Activated CD4-positive, alpha-beta T cell treated with anti-CD3 and anti-CD28 coated beads, Interleukin-2, Interleukin-6, amounts not matched to agents 100 ng/mL and 50 ng/mL, durations not matched to agents 16 hours and 8 hours (primary cell): Measurements from ENCODE around the gene ZNF726.
"Not testable (repeated sequence)": the region's sequence is repeated elsewhere in the genome, so short reads cannot be mapped to it uniquely, and the experiment has no call there.

Source experiments
- DNase-seq: peaks from one replicate; pipeline ENCODE4 v3.0.0-alpha.2; 2020

The ZNF726 gene

DNA sequence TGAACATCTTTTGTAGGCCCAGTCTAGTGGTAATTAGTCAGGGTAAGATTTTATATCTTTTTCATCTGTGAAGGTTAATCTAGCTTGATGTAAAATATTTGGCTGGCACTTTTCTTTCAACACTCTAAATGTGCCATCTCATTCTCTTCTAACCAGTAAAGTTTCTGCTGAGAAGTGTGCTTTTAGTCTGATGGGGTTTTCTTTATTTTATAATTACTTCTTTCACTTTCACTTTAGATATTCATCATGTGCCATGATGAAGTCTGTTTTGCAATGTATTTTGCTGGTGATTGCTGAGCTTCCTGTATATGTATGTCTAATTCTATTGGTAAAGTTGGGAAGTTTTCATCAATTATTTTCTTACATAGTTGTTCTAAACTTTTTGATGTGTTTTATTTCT is 31.9 kb downstream of the ZNF726 start:
- DNase-seq, result no peak

DNA sequence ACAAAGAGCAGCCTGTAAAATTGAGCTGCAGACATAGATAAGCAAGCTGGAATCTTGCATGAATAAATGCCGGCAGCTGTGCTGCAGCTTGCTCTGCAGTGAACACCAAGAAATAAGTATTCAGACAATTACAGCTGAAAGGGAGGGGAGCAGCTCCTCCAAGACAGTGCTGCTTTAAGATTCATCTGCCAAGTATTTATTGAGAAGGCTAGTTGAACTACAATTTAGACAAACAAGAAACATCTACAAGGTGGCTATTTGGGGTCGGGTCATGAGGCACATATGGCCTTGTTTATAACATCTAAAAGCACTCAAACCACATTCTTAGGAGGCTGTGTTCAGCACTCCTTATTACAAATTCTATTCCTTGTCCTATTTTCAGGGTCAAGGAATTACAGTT is 34.9 kb downstream of the ZNF726 start:
- DNase-seq, result no peak

- no peak for DNase-seq
These were observed 41.4 kb downstream of the ZNF726 start for GRCh38 chr19:23956051-23956450.

GRCh38 chr19:23957660-23958281 is 43.1 kb downstream of the ZNF726 start:
- DNase-seq, result no peak

- not testable (repeated sequence) for DNase-seq
These were observed 48.7 kb downstream of the ZNF726 start for GRCh38 chr19:23963396-23963795.

DNA sequence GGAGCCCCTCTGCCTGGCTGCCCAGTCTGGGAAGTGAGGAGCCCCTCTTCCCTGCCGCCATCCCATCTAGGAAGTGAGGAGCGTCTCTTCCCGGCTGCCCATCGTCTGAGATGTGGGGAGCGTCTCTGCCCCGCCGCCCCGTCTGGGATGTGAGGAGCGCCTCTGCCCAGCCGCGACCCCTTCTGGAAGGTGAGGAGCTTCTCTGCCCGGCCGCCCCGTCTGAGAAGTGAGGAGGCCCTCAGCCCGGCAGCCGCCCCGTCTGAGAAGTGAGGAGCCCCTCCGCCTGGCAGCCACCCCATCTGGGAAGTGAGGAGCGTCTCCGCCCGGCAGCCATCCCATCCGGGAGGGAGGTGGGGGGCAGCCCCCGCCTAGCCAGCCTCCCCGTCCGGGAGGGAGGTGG is 49.2 kb downstream of the ZNF726 start:
- DNase-seq, result not testable (repeated sequence)

- not testable (repeated sequence) for DNase-seq
These were observed 49.6 kb downstream of the ZNF726 start for GRCh38 chr19:23964334-23964733.

DNA sequence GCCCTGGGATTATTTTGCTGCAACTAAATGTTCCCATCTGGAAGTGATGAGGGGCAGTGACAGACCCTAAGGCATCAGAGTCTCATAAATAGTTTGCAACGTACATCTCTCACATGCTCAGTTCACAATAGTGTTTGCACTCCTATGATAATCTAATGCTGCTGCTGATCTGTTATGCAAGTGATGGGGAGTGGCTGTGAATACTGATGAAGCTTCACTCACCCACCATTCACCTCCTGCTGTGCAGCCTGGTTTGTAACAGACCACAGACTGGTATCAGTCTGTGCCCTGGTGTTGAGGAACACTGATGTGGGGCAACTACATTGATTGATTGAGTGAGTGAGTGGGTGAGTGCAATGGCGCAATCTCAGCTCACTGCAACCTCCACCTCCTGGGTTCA is 54.9 kb downstream of the ZNF726 start:
- DNase-seq, result no peak

- no peak for DNase-seq
These were observed 56.9 kb downstream of the ZNF726 start for GRCh38 chr19:23971598-23971997.

- DNase-seq, result no peak
These were observed 57.5 kb downstream of the ZNF726 start for GRCh38 chr19:23972161-23972560.

- no peak for DNase-seq
These were observed 60.3 kb downstream of the ZNF726 start for GRCh38 chr19:23974941-23975340.

DNA sequence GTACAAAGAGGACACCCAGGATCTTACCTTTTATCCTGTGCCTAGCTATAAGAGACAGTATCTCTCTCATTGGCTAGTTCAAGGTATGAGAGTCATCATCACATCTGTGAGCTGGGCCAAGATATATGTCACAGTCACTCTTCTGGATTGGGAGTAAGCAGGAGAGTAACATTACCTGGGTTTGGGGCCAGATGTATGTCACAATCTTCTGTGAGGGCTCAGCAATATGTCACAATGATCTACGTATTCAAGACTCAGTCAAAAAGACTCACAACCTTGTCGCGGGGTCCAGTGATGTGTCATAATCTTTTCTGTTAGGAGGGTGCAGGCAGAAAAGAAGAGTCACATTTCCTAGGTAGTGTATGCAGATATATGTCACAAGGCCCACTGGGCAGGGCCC is 61.9 kb downstream of the ZNF726 start:
- not testable (repeated sequence) for DNase-seq

DNA sequence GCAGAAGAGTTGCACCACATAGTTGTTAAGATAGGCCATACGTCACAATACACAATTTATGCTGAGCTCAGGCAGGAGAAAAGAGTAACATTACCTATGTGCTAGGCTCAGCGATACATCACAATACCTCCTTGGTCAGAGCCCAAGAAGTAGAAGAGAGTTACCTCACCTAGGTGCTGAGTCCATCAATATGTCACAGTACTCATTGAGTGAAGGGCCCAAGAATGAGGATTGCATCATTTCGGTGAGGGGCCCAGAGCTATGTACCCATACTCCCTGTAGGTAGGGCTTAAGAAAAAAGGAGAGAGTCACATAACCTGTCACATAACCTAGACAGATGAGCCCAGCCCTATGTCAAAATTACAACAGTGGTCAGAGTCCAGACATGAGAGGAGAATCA is 62.6 kb downstream of the ZNF726 start:
- DNase-seq, result not testable (repeated sequence)

DNA sequence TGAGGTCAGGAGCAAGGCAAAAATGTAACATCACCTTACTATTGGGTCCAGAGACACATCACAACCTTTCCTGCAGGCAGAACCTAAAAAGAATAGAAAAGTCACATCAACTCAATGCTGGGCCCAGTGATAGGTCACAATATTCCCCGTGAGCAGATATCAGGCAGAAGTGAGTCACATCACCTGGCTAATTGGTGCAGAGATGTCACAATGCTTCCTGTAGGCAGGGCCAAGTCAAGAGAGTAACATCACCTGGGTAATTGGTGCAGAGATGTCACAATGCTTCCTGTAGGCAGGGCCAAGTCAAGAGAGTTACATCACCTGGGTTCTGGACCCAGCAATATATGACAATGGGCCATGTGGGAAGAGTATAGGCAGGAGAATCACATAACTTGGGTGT is 63.4 kb downstream of the ZNF726 start:
- no peak for DNase-seq

GRCh38 chr19:23980805-23981204 is 66.1 kb downstream of the ZNF726 start:
- no peak for DNase-seq

- DNase-seq, result no peak
These were observed 67.2 kb downstream of the ZNF726 start for GRCh38 chr19:23981863-23982262.

DNA sequence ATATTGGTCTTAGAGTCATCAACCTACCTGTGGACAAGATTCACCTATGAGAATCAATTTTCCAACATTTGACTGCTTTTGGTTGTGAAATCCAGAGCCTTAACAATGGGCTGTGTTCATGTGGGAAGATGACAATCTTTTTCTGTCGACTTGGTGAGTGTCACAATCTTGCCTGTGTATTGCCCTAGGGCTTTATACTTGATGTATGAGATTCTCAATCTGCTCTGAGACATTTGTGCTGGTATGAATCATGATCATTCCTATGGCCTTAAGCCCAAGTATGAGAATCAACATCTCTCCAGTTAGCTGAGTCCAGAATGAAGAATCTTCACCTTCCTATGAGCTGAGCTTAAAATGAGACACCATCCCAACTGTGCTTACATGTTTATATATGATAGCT is 68.7 kb downstream of the ZNF726 start:
- no peak for DNase-seq
